Measurements from ENCODE around the gene KCNK3.
A peak's percentile ranks its signal among the peaks of the same experiment; 100 is the strongest.

Gene KCNK3

DNA sequence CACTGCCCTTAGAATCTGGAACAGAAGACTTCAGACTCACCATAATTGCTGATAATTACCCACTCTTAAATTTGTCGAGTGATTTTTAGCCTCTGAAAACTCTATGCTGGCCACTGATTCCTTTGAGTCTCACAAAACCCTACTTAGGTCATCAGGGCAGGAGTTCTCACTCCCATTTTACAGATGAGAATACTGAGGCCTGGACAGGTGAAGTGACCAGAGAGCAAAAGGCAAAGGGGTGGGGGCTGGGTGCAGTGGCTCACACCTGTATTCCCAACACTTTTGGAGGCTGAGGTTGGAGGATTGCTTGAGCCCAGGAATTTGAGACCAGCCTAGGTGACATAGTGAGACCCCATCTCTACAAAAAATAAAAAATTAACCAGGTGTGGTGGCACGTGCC lies 36.8 kb downstream of the KCNK3 start:
- DNase-seq (ENCODE audit: extremely low read depth, low read depth) = no peak
- H3K4me3 ChIP-seq (replicated peaks; ENCODE audit: low read depth, low read length) = no peak overlapping the region
- TF ChIP-seq, protein P1, sequence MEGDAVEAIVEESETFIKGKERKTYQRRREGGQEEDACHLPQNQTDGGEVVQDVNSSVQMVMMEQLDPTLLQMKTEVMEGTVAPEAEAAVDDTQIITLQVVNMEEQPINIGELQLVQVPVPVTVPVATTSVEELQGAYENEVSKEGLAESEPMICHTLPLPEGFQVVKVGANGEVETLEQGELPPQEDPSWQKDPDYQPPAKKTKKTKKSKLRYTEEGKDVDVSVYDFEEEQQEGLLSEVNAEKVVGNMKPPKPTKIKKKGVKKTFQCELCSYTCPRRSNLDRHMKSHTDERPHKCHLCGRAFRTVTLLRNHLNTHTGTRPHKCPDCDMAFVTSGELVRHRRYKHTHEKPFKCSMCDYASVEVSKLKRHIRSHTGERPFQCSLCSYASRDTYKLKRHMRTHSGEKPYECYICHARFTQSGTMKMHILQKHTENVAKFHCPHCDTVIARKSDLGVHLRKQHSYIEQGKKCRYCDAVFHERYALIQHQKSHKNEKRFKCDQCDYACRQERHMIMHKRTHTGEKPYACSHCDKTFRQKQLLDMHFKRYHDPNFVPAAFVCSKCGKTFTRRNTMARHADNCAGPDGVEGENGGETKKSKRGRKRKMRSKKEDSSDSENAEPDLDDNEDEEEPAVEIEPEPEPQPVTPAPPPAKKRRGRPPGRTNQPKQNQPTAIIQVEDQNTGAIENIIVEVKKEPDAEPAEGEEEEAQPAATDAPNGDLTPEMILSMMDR (IDR thresholded peaks at IDR 0.05; ENCODE audit: low read depth, low read length, missing control alignments) = no peak

DNA sequence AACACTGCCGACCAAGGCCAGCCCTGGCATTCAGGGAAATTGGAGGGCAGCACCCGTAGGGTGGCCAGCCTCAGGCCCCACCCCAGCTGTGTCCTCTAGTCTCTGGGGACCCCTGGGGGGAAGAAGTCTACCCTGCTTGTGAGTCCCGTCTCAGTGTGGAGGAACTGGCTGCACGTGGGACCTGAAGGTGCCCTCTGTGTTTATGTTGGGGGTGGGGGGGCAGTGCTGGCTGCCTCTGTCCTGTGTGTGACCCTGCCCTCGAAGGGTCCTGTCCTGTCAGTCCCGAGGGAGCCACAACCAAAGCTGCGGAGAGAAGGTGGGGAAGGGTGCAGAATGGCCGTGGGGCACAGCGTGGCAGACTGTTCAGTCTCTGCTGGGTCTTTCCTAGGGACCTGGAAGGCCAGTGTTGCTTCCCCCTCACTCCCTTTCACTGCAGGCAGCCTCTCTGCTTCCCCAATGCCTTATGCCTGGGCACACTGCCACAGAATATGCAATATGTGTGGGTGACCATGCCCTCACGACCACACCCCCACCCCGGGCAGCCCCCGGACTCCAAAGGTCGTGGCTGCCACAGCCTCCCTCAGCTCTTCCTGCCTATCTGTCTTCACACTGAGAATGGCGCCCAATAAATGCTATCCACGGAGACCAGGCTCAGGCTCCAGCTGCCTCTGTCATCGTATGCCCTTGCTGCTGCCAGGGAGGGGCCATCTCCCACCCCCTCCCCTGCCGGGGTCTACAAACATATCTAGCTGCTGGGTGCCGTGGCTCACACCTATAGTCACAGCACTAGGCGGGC lies 38.2 kb downstream of the KCNK3 start:
- DNase-seq (ENCODE audit: extremely low read depth, low read depth) = no peak
- TF ChIP-seq, protein P1 (IDR thresholded peaks at IDR 0.05; ENCODE audit: low read depth, low read length, missing control alignments) = no peak
- no peak overlapping the region for H3K4me3 ChIP-seq (replicated peaks; ENCODE audit: low read depth, low read length)

DNA sequence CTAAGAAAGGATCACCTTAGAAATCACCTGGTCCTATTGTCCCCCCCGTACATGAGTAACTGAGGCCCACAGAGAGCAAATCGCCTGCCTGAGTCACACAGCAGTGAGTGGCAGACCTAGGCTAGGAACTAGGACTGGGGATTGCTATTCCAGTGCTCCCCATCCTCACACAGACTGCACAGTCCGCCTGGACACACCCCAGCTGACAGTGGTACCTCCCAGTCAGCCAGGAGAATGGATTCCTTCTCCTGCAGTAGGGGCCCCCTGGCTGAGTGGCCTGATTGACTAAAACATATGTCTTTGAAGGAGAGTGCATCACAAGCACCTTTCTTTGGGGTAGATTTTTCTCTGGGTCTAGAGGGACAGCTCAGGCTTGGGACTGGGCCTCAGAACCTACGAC lies 39.2 kb downstream of the KCNK3 start:
- no peak overlapping the region for H3K4me3 ChIP-seq (replicated peaks; ENCODE audit: low read depth, low read length)
- no peak for DNase-seq (ENCODE audit: extremely low read depth, low read depth)
- TF ChIP-seq, protein P1 (IDR thresholded peaks at IDR 0.05; ENCODE audit: low read depth, low read length, missing control alignments) = no peak

DNA sequence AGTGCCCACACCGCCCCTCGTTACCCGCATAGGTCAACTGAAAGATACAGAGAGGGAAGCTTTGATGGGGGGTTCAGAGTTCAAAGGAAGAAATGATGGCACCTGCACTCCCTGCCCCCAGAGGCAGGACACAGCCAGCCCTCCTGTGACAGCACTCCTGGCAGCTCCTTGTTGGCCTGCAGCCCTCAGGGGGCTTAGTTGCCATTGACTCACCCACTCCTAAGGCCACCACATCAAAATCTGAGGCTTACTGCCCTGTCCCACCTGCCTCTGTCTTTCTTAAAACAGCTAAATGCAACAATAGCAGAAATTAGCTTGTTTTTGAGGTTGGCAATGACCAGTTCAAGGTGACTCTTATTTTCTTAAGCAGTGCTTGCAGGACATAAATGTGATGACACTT lies 39.9 kb downstream of the KCNK3 start:
- TF ChIP-seq, protein P1 (IDR thresholded peaks at IDR 0.05; ENCODE audit: low read depth, low read length, missing control alignments) = no peak
- no peak for DNase-seq (ENCODE audit: extremely low read depth, low read depth)
- no peak overlapping the region for H3K4me3 ChIP-seq (replicated peaks; ENCODE audit: low read depth, low read length)

DNA sequence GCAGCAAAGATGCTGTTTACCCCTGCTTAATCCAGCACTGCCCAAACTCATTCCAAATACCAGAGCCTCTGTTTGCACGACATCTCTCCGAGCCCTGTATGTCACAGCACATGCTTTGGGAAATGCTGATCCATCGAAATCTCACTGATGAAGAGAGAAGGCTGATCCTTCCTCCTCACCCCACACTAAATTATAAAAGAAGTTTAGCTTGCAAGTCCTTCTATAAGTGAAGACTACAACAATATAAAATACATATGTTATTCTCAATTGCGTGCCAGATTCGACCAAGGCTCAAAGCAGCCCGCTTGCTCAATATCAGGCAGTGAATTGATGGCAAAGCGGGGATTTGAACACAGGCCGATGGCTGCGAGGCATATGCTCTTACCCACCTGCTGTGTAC lies 40.9 kb downstream of the KCNK3 start:
- DNase-seq (ENCODE audit: extremely low read depth, low read depth) = no peak
- TF ChIP-seq, protein P1 (IDR thresholded peaks at IDR 0.05; ENCODE audit: low read depth, low read length, missing control alignments) = no peak
- no peak overlapping the region for H3K4me3 ChIP-seq (replicated peaks; ENCODE audit: low read depth, low read length)

DNA sequence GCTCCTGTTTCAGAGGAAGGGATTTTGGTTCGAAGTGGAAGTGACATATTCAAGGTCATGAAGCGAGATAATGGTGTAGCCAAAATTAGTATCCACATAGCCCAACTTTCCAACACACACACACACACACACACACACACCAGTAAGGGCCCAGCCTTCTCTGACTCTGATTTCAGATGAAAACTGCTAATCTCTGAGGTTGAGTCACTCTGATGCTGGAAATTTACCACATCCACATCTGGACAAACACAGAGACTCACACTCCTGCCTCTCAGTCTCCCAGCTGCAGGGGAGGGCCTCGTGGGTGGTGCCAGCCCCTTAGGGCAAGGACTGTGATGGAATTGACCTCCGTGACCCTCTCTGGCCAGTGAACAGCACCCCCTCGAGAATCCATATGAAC lies 42.6 kb downstream of the KCNK3 start:
- TF ChIP-seq, protein P1 (IDR thresholded peaks at IDR 0.05; ENCODE audit: low read depth, low read length, missing control alignments) = no peak
- H3K4me3 ChIP-seq (replicated peaks; ENCODE audit: low read depth, low read length) = no peak overlapping the region
- peak; percentile 81 for DNase-seq (ENCODE audit: extremely low read depth, low read depth)
